HepG2 (cell line): ENCODE measurements around the gene LRP1B. TPM values are rescaled to one million over a fixed set of nuclear protein-coding genes. Genes with fewer than 3 reads are reported as not detected.

ENCODE experiments used
- ATAC-seq: fragments of 200-7000 bp; cut with Tn5 transposase; 3 replicates; pipeline ENCODE4 v1.9.1; 2020; ENCODE audit warnings: mild to moderate bottlenecking, moderate library complexity
- BruUV-seq: library from RNA; stranded (reverse); fragments of 400-500 nt; replicated peaks from 2 replicates; lab custom pipeline; 2021; lab: Mats Ljungman, UMichigan
- CTCF ChIA-PET: fragments of 300-600 bp; formaldehyde crosslinking; extraction: SDS; loops from one replicate; lab custom pipeline; 2021; ENCODE audit warnings: low total read pairs, inconsistent platforms, low intra/inter-chr PET ratio; lab: Yijun Ruan, JAX
- POLR2A ChIA-PET: fragments of 350-600 bp; sonication (Branson Sonifier 250); formaldehyde crosslinking; loops from one replicate; lab custom pipeline; 2020; ENCODE audit warnings: antibody characterized with exemption, inconsistent platforms; lab: Yijun Ruan, JAX
- DNase-seq: peaks from one replicate; pipeline ENCODE4 v3.0.0-alpha.2; 2015; ENCODE audit warnings: low spot score
- FAIRE-seq: peaks from 3 replicates; lab custom pipeline; 2011; peaks lifted over from hg19 to GRCh38; lab: Jason Lieb, UNC
- H2AFZ ChIP-seq: one replicate; pipeline ENCODE4 v1.6.1; 2011; ENCODE audit warnings: low read length, inconsistent platforms
- H3K27ac ChIP-seq: fragments of 300-600 bp; 3 replicates; pipeline ENCODE4 v1.8.0; 2011; ENCODE audit warnings: mixed run types, mild to moderate bottlenecking, mixed read lengths, low read length, inconsistent platforms; ENCODE audit not compliant: insufficient read depth; ENCODE audit errors: extremely low read length
- H3K27me3 ChIP-seq, 2 experiments: fragments of 200-600 bp in 1 of 2; 2 replicates in 1 of 2; 3 replicates in 1 of 2; pipeline versions ENCODE4 v1.6.0 to v1.8.0; 2011; ENCODE audit warnings: low read length in 2 of 2, mild to moderate bottlenecking in 2 of 2, moderate library complexity in 2 of 2, inconsistent platforms in 1 of 2; ENCODE audit not compliant: insufficient read depth in 2 of 2, control insufficient read depth in 1 of 2
- H3K36me3 ChIP-seq, 2 experiments: fragments of 200-600 bp in 1 of 2; replicated peaks in 1 of 2; 2 replicates in 1 of 2; 3 replicates in 1 of 2; pipeline versions ENCODE4 v1.5.1 to v1.8.0; 2011; ENCODE audit warnings: low read length in 2 of 2, inconsistent platforms in 1 of 2; ENCODE audit not compliant: insufficient read depth in 2 of 2, control insufficient read depth in 1 of 2
- H3K4me1 ChIP-seq: 2 replicates; pipeline ENCODE4 v1.5.1; 2012; ENCODE audit warnings: low read length, inconsistent platforms; ENCODE audit not compliant: insufficient read depth
- H3K4me2 ChIP-seq: 2 replicates; pipeline ENCODE4 v1.6.0; 2011; ENCODE audit warnings: low read depth, low read length, inconsistent platforms
- H3K4me3 ChIP-seq, 3 experiments: fragments of 200-600 bp in 1 of 3; sonication (generic), shearing (Covaris generic) in 1 of 3; replicated peaks in 1 of 3; 2 replicates each; pipeline ENCODE4 v1.5.1; 2011 to 2016; ENCODE audit warnings: low read length in 3 of 3, inconsistent platforms in 2 of 3, low read depth in 2 of 3, mild to moderate bottlenecking in 2 of 3, control low read depth in 1 of 3, mixed read lengths in 1 of 3; ENCODE audit not compliant: insufficient read depth in 1 of 3
- H3K79me2 ChIP-seq: one replicate; pipeline ENCODE4 v1.6.1; 2011; ENCODE audit warnings: low read length, inconsistent platforms; ENCODE audit not compliant: insufficient read depth
- H3K9ac ChIP-seq: 2 replicates; pipeline ENCODE4 v1.6.0; 2011; ENCODE audit warnings: mild to moderate bottlenecking, low read depth, low read length, inconsistent platforms; ENCODE audit not compliant: insufficient read depth
- H3K9me3 ChIP-seq: 2 replicates; pipeline ENCODE4 v1.5.1; 2012; ENCODE audit warnings: mild to moderate bottlenecking, low read length
- H4K20me1 ChIP-seq: 2 replicates; pipeline ENCODE4 v1.6.0; 2011; ENCODE audit warnings: inconsistent platforms, mild to moderate bottlenecking, low read length, moderate library complexity; ENCODE audit not compliant: insufficient read depth
- DRAP1 ChIP-seq: IDR thresholded peaks from 2 replicates; pipeline ENCODE4 v1.6.1; 2016; ENCODE audit warnings: missing genetic modification reagents, missing compliant biosample characterization
- FOXA3 ChIP-seq: IDR thresholded peaks from 2 replicates; pipeline ENCODE4 v1.6.1; 2016; ENCODE audit warnings: missing genetic modification reagents, missing compliant biosample characterization
- HIVEP1 ChIP-seq: sonication (generic); formaldehyde crosslinking; IDR thresholded peaks from 2 replicates; pipeline ENCODE4 v1.4.0; 2020; ENCODE audit warnings: mild to moderate bottlenecking, missing genetic modification reagents
- HNF1B ChIP-seq: sonication (generic); formaldehyde crosslinking; IDR thresholded peaks from 2 replicates; pipeline ENCODE4 v1.5.1; 2020; ENCODE audit warnings: mild to moderate bottlenecking, moderate library complexity, missing genetic modification reagents
- MED8 ChIP-seq: sonication (generic); formaldehyde crosslinking; IDR thresholded peaks from 2 replicates; pipeline ENCODE4 v1.8.1; 2023; ENCODE audit warnings: mild to moderate bottlenecking, missing genetic modification reagents; ENCODE audit not compliant: insufficient replicate concordance
- NKX3-1 ChIP-seq: sonication (generic); formaldehyde crosslinking; IDR thresholded peaks from 2 replicates; pipeline ENCODE4 v1.5.0; 2020; ENCODE audit warnings: missing genetic modification reagents
- PCBP1 ChIP-seq: fragments of 200-400 bp; formaldehyde crosslinking; IDR thresholded peaks from 2 replicates; pipeline ENCODE4 v1.6.1; 2017; ENCODE audit warnings: mild to moderate bottlenecking, low read depth, low read length, borderline replicate concordance
- RFX1 ChIP-seq: fragments of 450-650 bp; IDR thresholded peaks from 2 replicates; pipeline ENCODE4 v1.6.1; 2017
- SALL1 ChIP-seq: sonication (generic); formaldehyde crosslinking; IDR thresholded peaks from 2 replicates; pipeline ENCODE4 v1.8.0; 2022; ENCODE audit warnings: mild to moderate bottlenecking, missing genetic modification reagents
- ZNF740 ChIP-seq: sonication (generic); formaldehyde crosslinking; IDR thresholded peaks from 2 replicates; pipeline ENCODE4 v1.4.0; 2020; ENCODE audit warnings: missing genetic modification reagents
- ZSCAN5A ChIP-seq: sonication (generic); formaldehyde crosslinking; IDR thresholded peaks from 2 replicates; pipeline ENCODE4 v1.8.0; 2022; ENCODE audit warnings: mild to moderate bottlenecking, missing genetic modification reagents, borderline replicate concordance
- WGBS: methylation state at CpG from one replicate; pipeline ENCODE4 v1.1.6; 2017; ENCODE audit warnings: low lambda C conversion rate; 5-methylcytosine and 5-hydroxymethylcytosine counted together
- in situ Hi-C: cut with HindIII; loops from 2 replicates; pipeline ENCODE4 v1.10.0; 2017; ENCODE audit warnings: low pct_unique_long_range_greater_than_20kb; ENCODE audit not compliant: extremely low pct_ligation_motif_present
- intact Hi-C: fragments of 100-400 bp; cut with micrococcal nuclease; formaldehyde crosslinking; loops from one replicate; pipeline ENCODE4 v1.10.0; 2022; ENCODE audit not compliant: unreplicated experiment
- polyA plus RNA-seq, 8 experiments: library from polyadenylated mRNA; depleted of rRNA in 3 of 8; stranded (reverse) in 7 of 8; unstranded in 1 of 8; fragments of >200 nt; fragmentation: Illumina TruSeq in 4 of 8; extraction: Trizol in 4 of 8; gene quantifications; 2 replicates each; pipeline versions ENCODE4 v1.2.1 to v1.2.3, GENCODE V29; 2011 to 2016; ENCODE audit warnings: low read depth in 4 of 8, missing spikeins in 1 of 8, mixed read lengths in 1 of 8; ENCODE audit not compliant: insufficient read depth in 1 of 8
- total RNA-seq, 5 experiments: library from RNA; depleted of rRNA; stranded (reverse); fragments of >200 nt; fragmentation: Illumina TruSeq; extraction: Trizol; gene quantifications; 2 replicates each; pipeline ENCODE4 v1.2.3, GENCODE V29; 2016; ENCODE audit warnings: low read depth in 1 of 5

LRP1B gene
- total and polyA plus RNA-seq, 2 of the 13 experiments (the other 11 are each of a cell fraction or from before 2014, with no cell fraction given), result 0.04 TPM; not detected in 1

GRCh38 chr2:141508806-141509595 is 621.8 kb downstream of the LRP1B start:
- FAIRE-seq (no peak), ATAC-seq (no peak)
- Histone ChIP-seq H3K4me1 (no peaks in the 10 kb centered on the region), H3K4me2 (no peak overlapping the region), H3K27ac (no peak overlapping the region), H4K20me1 (no peaks in the 10 kb centered on the region), H3K4me3 (no peak overlapping the region), H3K27me3 (no peaks in the 10 kb centered on the region)
- POLR2A ChIA-PET, result no interaction called here
- TF ChIP-seq ZSCAN5A (CRISPR knock-in tag), result no peak
- TF ChIP-seq, all 625 proteins: peak for 0
- Histone ChIP-seq H2AFZ (no peak overlapping the region), H3K9me3 (no peaks in the 10 kb centered on the region), H3K9ac (no peak overlapping the region), H3K79me2 (no peaks in the 10 kb centered on the region), H3K36me3 (no peaks in the 10 kb centered on the region)
- in situ Hi-C loops, result no loop called here
- CTCF ChIA-PET, result no interaction called here
- no peak for DNase-seq
- WGBS, result 11% methylated on average over 4 of the region's 5 CpGs
- no TSS peak for BruUV-seq
- intact Hi-C loops, result no loop called here

- no peak overlapping the region for H3K4me3 ChIP-seq
- BruUV-seq, result no TSS peak
- in situ Hi-C loops, result no loop called here
- no peaks in the 10 kb centered on the region for H3K27me3 ChIP-seq
- H3K9ac ChIP-seq, result no peak overlapping the region
- no peaks in the 10 kb centered on the region for H3K36me3 ChIP-seq
- no peaks in the 10 kb centered on the region for H3K4me1 ChIP-seq
- H3K27ac ChIP-seq, result no peak overlapping the region
- no peak for FAIRE-seq
- H3K4me2 ChIP-seq, result no peak overlapping the region
- DNase-seq, result no peak
- CTCF ChIA-PET, result no interaction called here
- H3K79me2 ChIP-seq, result no peaks in the 10 kb centered on the region
- no peaks in the 10 kb centered on the region for H4K20me1 ChIP-seq
- no peak overlapping the region for H2AFZ ChIP-seq
- POLR2A ChIA-PET, result no interaction called here
- intact Hi-C loops, result no loop called here
- H3K9me3 ChIP-seq, result no peaks in the 10 kb centered on the region
- no peak for ATAC-seq
- TF ChIP-seq ZNF740 (CRISPR knock-in tag) (no peak), PCBP1 (no peak), DRAP1 (CRISPR knock-in tag) (no peak), HIVEP1 (no peak), MED8 (CRISPR knock-in tag) (no peak), HNF1B (no peak), NKX3-1 (CRISPR knock-in tag) (no peak), FOXA3 (no peak), RFX1 (no peak), SALL1 (CRISPR knock-in tag) (no peak)
Measured at GRCh38 chr2:141508086-141508752, 622.6 kb downstream of the LRP1B start.
